ENCODE data around the gene TAX1BP3.
A peak's percentile ranks its signal among the peaks of the same experiment; 100 is the strongest.

TAX1BP3 gene

DNA sequence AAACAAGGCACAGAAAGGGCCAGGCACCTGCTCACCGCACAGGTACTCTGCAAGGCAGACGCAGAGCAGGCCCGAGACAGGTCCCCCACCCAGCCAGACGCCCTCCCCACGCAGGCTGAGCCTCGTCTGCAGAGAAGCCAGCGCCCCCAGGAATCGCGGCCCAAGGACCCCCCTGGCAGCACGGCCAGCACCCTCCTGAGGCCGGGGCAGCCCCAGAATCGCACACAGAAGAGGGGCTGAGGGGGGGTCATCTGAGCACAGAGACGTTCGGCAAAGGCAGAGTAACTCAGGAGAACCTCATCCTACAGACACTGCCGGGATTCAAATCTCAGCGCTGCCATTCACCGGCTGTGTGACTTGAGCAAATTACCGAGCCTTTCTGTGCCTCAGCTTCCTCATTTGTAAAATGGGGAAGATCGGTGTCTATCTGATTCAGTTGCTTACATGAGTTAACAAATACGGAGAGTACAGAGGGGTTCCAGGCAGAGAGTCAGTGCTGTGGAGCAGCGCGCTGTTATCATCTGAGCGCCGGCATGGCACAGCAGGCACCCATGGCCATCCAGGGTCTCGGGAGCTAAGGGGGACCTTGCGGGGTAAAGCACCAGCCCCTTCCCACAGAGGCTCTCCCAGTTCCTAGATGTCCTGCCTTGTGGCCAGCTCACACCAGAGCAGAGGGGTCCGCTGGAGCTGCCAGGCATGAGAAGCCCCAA, 10.6 kb upstream of the TAX1BP3 start:
- no peak for DNase-seq
- H3K36me3 ChIP-seq (ENCODE audit: control insufficient read depth, insufficient read depth, low read length) = peaks cover 5% of the 10 kb centered on the region
- H3K4me1 ChIP-seq (ENCODE audit: control insufficient read depth, insufficient read depth, low read length, poor library complexity, severe bottlenecking) = no peaks in the 10 kb centered on the region
- no peak overlapping the region for H3K27ac ChIP-seq (ENCODE audit: insufficient read depth, low read length, poor library complexity, severe bottlenecking)
- H3K27me3 ChIP-seq (replicated peaks; ENCODE audit: control insufficient read depth, insufficient read depth, low read length, poor library complexity, severe bottlenecking) = no peaks in the 10 kb centered on the region
- H3K9me3 ChIP-seq (ENCODE audit: control insufficient read depth, low read length) = no peaks in the 10 kb centered on the region
- no peak overlapping the region for H3K4me3 ChIP-seq (ENCODE audit: insufficient read depth, low read depth, low read length, poor library complexity, severe bottlenecking)

DNA sequence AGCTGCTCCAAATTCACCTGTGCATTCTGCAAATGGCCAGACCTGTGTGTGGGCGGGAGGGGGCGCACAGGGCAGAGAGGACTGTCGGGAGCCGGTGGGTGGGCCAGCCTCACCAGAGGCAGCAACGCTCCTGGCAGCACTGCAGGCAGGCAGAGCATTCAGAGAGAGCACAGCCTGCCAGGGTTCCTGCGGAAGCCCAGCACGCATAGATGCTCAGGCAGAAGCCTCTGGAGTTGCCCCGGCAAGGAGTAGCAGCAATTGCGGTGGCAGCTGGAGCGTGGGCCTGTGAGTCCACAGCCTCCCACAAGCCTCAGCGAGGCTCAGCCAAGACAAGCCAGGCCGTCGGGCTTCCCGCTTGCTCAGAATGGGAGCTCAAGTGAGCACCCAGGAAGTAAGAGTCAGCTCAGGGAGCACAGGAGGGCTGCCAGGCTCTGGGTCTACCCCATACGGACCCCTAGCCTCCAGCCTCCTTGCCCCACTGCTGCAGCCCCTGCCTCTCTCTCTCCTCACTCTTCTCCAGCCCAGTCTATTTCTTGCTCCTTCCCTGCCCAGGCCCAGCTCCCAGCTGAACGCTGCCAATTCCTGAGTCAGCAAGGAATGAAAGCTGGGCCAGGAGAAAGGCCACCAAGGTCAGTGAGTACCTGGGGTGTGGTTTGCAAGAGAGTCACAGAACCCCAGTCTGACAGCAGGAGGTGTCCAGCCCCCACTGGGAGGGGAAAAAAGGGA, 9.9 kb upstream of the TAX1BP3 start:
- H3K4me1 ChIP-seq (ENCODE audit: control insufficient read depth, insufficient read depth, low read length, poor library complexity, severe bottlenecking) = no peaks in the 10 kb centered on the region
- H3K36me3 ChIP-seq (ENCODE audit: control insufficient read depth, insufficient read depth, low read length) = peaks cover 5% of the 10 kb centered on the region
- no peak overlapping the region for H3K27ac ChIP-seq (ENCODE audit: insufficient read depth, low read length, poor library complexity, severe bottlenecking)
- no peaks in the 10 kb centered on the region for H3K27me3 ChIP-seq (replicated peaks; ENCODE audit: control insufficient read depth, insufficient read depth, low read length, poor library complexity, severe bottlenecking)
- no peaks in the 10 kb centered on the region for H3K9me3 ChIP-seq (ENCODE audit: control insufficient read depth, low read length)
- H3K4me3 ChIP-seq (ENCODE audit: insufficient read depth, low read depth, low read length, poor library complexity, severe bottlenecking) = no peak overlapping the region
- DNase-seq = no peak

DNA sequence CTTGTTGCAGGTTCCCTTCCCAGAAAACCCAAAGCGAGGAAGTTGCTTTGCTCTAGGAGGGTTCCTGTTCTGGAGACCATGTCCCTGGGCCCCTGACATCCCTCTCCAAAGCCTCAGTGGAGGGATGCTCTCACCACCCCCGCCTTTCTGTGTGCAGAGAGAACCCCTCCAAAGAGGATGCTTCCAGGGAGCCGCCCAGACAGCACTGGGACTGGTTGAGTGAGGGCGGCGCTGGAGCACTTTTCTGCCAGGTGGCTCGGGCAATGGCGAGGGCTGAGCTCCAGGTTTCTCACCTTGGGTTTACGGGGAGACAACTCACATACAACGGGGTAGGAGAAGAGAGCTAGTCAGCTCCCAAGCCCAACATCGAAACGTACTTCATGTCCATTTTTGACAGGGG, 7.5 kb upstream of the TAX1BP3 start:
- Histone ChIP-seq H3K27ac (ENCODE audit: insufficient read depth, low read length, poor library complexity, severe bottlenecking) (no peak overlapping the region), H3K27me3 (replicated peaks; ENCODE audit: control insufficient read depth, insufficient read depth, low read length, poor library complexity, severe bottlenecking) (no peaks in the 10 kb centered on the region), H3K9me3 (ENCODE audit: control insufficient read depth, low read length) (no peaks in the 10 kb centered on the region), H3K4me3 (ENCODE audit: insufficient read depth, low read depth, low read length, poor library complexity, severe bottlenecking) (no peak overlapping the region), H3K4me1 (ENCODE audit: control insufficient read depth, insufficient read depth, low read length, poor library complexity, severe bottlenecking) (no peaks in the 10 kb centered on the region), H3K36me3 (ENCODE audit: control insufficient read depth, insufficient read depth, low read length) (peaks cover 5% of the 10 kb centered on the region)
- DNase-seq = no peak

DNA sequence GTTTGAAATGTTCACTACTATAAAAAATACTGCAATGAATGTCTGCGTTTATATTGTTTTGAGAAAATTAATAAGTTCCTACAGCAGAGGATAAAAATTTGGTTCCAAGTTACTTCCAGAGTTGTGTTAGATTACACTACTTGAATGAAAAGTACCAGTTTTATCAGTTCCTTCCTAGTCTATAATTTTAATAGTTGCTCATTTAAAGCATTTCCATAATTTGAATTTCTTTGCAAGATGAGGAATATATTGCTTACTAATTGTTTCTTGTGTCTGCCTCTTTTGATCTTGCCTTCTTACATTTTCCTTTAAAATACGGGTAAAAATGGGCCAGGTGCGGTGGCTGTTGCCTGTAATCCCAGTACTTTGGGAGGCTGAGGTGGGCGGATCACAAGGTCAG, 4.2 kb upstream of the TAX1BP3 start:
- Histone ChIP-seq H3K36me3 (ENCODE audit: control insufficient read depth, insufficient read depth, low read length) (peaks cover 4% of the 10 kb centered on the region), H3K27ac (ENCODE audit: insufficient read depth, low read length, poor library complexity, severe bottlenecking) (no peak overlapping the region), H3K9me3 (ENCODE audit: control insufficient read depth, low read length) (no peaks in the 10 kb centered on the region), H3K4me3 (ENCODE audit: insufficient read depth, low read depth, low read length, poor library complexity, severe bottlenecking) (no peak overlapping the region), H3K4me1 (ENCODE audit: control insufficient read depth, insufficient read depth, low read length, poor library complexity, severe bottlenecking) (peaks cover 18% of the 10 kb centered on the region), H3K27me3 (replicated peaks; ENCODE audit: control insufficient read depth, insufficient read depth, low read length, poor library complexity, severe bottlenecking) (no peaks in the 10 kb centered on the region)
- no peak for DNase-seq

DNA sequence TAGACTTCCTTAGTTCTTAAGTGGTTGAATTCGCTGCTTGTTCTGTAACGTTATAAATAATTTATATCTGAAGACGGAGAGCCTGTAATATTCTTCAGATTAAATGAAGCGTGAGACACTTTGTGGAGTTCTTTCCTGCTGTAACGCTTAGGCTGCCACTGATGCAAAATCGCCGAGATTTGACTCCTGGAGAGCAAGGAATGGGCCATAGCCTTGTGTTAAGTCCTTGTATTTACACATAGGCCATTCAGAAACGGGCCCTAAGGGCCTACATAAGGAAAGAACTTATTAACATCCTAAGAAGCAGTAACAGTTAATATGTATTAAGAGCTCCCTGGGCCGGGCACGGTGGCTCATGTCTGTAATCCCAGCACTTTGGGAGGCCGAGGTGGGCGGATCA, 1.2 kb upstream of the TAX1BP3 start:
- peak overlapping the region; percentile 88 for H3K27ac ChIP-seq (ENCODE audit: insufficient read depth, low read length, poor library complexity, severe bottlenecking)
- DNase-seq = no peak
- peaks cover 4% of the 10 kb centered on the region for H3K36me3 ChIP-seq (ENCODE audit: control insufficient read depth, insufficient read depth, low read length)

DNA sequence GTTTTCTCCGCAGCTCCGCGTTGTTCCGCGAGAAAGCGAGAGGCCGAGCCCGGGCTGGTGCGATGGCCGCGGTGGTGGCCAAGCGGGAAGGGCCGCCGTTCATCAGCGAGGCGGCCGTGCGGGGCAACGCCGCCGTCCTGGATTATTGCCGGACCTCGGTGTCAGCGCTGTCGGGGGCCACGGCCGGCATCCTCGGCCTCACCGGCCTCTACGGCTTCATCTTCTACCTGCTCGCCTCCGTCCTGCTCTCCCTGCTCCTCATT, 638 bp upstream of the TAX1BP3 start:
- H3K4me3 ChIP-seq (ENCODE audit: insufficient read depth, low read depth, low read length, poor library complexity, severe bottlenecking) = peak overlapping the region; percentile 100
- peaks cover 4% of the 10 kb centered on the region for H3K36me3 ChIP-seq (ENCODE audit: control insufficient read depth, insufficient read depth, low read length)
- peaks cover 22% of the 10 kb centered on the region for H3K4me1 ChIP-seq (ENCODE audit: control insufficient read depth, insufficient read depth, low read length, poor library complexity, severe bottlenecking)
- H3K27ac ChIP-seq (ENCODE audit: insufficient read depth, low read length, poor library complexity, severe bottlenecking) = peak overlapping the region; percentile 88
- H3K27me3 ChIP-seq (replicated peaks; ENCODE audit: control insufficient read depth, insufficient read depth, low read length, poor library complexity, severe bottlenecking) = no peaks in the 10 kb centered on the region
- no peaks in the 10 kb centered on the region for H3K9me3 ChIP-seq (ENCODE audit: control insufficient read depth, low read length)
- no peak for DNase-seq

More for the DNA sequence above, 1.2 kb upstream of the TAX1BP3 start:
- Histone ChIP-seq H3K4me3 (ENCODE audit: insufficient read depth, low read depth, low read length, poor library complexity, severe bottlenecking) (peak overlapping the region; percentile 100), H3K27me3 (replicated peaks; ENCODE audit: control insufficient read depth, insufficient read depth, low read length, poor library complexity, severe bottlenecking) (no peaks in the 10 kb centered on the region), H3K4me1 (ENCODE audit: control insufficient read depth, insufficient read depth, low read length, poor library complexity, severe bottlenecking) (peaks cover 22% of the 10 kb centered on the region), H3K9me3 (ENCODE audit: control insufficient read depth, low read length) (no peaks in the 10 kb centered on the region)

DNA sequence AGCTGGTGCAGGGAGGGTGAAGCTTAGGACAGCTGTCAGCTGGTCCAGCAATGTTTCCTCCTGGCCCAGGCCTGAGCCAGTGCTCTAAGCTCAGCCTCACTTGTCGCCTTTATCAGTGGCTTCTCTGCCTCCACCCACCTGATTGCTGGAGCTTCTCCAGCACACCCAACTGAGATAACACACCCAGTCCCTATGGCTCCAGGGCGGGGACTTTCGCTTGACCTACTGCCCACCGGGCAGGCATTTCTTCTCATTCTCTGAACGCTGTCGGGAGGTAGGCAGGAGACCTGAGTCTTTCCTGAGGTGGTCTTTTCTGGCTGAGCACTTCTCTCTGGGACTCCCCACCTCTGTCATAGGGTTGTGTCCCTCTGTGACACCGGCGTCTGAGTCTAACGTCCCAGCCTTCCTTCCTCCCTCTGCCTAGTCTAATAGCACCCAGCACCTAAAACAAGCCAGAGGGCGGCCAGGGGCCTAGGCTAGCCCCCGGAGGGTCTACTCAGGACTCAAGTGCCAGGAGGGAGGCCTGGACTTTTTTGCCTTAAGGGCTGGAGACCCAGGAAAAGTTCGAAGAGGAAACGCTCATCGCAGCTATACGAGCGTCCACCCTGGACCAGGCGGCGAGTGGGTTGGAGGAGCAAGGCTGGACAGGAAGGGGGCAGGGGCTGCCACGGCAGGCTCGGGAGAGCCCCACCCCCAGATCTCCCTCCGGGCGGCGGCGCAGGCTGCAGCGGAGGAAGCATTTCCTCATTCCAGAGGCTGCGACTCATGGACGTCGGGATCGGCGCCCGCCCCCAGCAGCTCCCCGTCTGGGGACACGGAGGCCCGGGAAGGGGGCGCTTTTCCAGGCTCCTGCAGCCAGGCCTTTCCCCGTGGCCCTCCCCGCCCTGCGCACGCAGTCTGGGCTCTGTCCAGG, 756 bp downstream of the TAX1BP3 start:
- H3K4me3 ChIP-seq (ENCODE audit: insufficient read depth, low read depth, low read length, poor library complexity, severe bottlenecking) = peak overlapping the region; percentile 100
- no peaks in the 10 kb centered on the region for H3K27me3 ChIP-seq (replicated peaks; ENCODE audit: control insufficient read depth, insufficient read depth, low read length, poor library complexity, severe bottlenecking)
- H3K9me3 ChIP-seq (ENCODE audit: control insufficient read depth, low read length) = no peaks in the 10 kb centered on the region
- peaks cover 22% of the 10 kb centered on the region for H3K4me1 ChIP-seq (ENCODE audit: control insufficient read depth, insufficient read depth, low read length, poor library complexity, severe bottlenecking)
- H3K36me3 ChIP-seq (ENCODE audit: control insufficient read depth, insufficient read depth, low read length) = peaks cover 4% of the 10 kb centered on the region
- no peak for DNase-seq
- H3K27ac ChIP-seq (ENCODE audit: insufficient read depth, low read length, poor library complexity, severe bottlenecking) = peak overlapping the region; percentile 41

DNA sequence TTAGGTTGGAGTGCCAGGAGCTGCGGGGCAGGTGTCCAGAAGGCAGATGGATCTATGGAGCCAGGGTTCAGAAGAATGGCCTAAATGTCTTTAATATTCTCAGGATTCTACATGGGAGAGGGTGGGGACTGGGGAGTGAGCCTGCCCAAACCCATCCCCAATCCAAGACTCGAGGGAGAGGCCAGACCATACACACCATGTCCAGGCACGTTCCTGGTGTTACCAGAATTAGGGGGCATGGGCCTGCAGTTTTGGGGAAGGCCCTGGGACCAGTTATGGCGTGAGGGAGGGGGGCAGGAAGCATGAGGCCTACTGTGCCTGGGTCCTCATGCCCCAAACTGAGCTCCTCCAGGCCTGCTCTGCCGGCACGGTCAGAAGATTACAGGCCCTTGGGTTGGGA, 1.9 kb downstream of the TAX1BP3 start:
- Histone ChIP-seq H3K36me3 (ENCODE audit: control insufficient read depth, insufficient read depth, low read length) (peaks cover 4% of the 10 kb centered on the region), H3K27ac (ENCODE audit: insufficient read depth, low read length, poor library complexity, severe bottlenecking) (no peak overlapping the region), H3K4me3 (ENCODE audit: insufficient read depth, low read depth, low read length, poor library complexity, severe bottlenecking) (no peak overlapping the region), H3K4me1 (ENCODE audit: control insufficient read depth, insufficient read depth, low read length, poor library complexity, severe bottlenecking) (peaks cover 22% of the 10 kb centered on the region), H3K27me3 (replicated peaks; ENCODE audit: control insufficient read depth, insufficient read depth, low read length, poor library complexity, severe bottlenecking) (no peaks in the 10 kb centered on the region), H3K9me3 (ENCODE audit: control insufficient read depth, low read length) (no peaks in the 10 kb centered on the region)
- no peak for DNase-seq

DNA sequence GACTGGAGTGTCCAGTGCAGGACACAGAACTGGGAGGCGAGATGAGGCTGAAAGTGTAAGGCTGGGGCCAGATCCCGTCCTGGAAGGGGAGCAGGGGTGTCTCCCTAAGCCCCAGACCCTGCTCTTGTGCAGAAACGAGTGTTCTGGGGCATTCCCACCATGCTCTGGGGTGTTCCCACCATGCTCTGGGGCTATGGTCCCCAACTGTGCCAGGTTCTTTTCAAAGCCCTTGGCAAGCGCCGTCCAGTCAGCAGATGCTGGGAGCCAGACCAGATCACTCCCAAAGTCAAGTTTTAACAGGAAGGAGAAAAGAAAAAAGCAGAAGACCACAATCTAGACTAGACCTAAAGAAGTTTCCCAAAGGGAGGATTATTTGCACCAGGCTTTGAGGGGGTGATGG, 2.5 kb downstream of the TAX1BP3 start:
- DNase-seq = no peak
- no peak overlapping the region for H3K27ac ChIP-seq (ENCODE audit: insufficient read depth, low read length, poor library complexity, severe bottlenecking)
- no peaks in the 10 kb centered on the region for H3K9me3 ChIP-seq (ENCODE audit: control insufficient read depth, low read length)
- peaks cover 4% of the 10 kb centered on the region for H3K36me3 ChIP-seq (ENCODE audit: control insufficient read depth, insufficient read depth, low read length)
- peaks cover 22% of the 10 kb centered on the region for H3K4me1 ChIP-seq (ENCODE audit: control insufficient read depth, insufficient read depth, low read length, poor library complexity, severe bottlenecking)
- no peak overlapping the region for H3K4me3 ChIP-seq (ENCODE audit: insufficient read depth, low read depth, low read length, poor library complexity, severe bottlenecking)
- H3K27me3 ChIP-seq (replicated peaks; ENCODE audit: control insufficient read depth, insufficient read depth, low read length, poor library complexity, severe bottlenecking) = no peaks in the 10 kb centered on the region
